T-cell (primary cell): Measurements from ENCODE around the gene FYN. TPM values are rescaled to one million over a fixed set of nuclear protein-coding genes. Genes with fewer than 3 reads are reported as not detected.
A peak's percentile ranks its signal among the peaks of the same experiment; 100 is the strongest.

Experiments used
- ATAC-seq, 4 experiments: fragments of 200-7000 bp in 3 of 4; fragments of 150-1000 bp in 1 of 4; cut with Tn5 transposase; replicated peaks in 1 of 4; 1 replicate in 3 of 4; 2 replicates in 1 of 4; pipeline ENCODE4 v1.10.0; 2021; ENCODE audit warnings: moderate library complexity in 3 of 4, mild to moderate bottlenecking in 2 of 4, moderate number of reproducible peaks in 1 of 4
- CTCF ChIA-PET, 2 donors: fragments of 300-600 bp; sonication (Branson Sonifier 250); formaldehyde crosslinking; loops; one replicate each; lab custom pipeline; 2022; ENCODE audit warnings: antibody characterized with exemption in 2 of 2; lab: Charles Lee
- POLR2A ChIA-PET, 2 donors: fragments of 300-600 bp; sonication (Branson Sonifier 250); formaldehyde crosslinking; loops; one replicate each; lab custom pipeline; 2022; ENCODE audit warnings: antibody characterized with exemption in 2 of 2; lab: Charles Lee
- DNase-seq, 35 experiments: peaks; one replicate each; pipeline versions ENCODE4 v3.0.0 to v3.0.0-alpha.2; 2013 to 2023
- H3K27ac ChIP-seq: one replicate; pipeline ENCODE4 v1.5.1; 2013; ENCODE audit warnings: low read length
- H3K27me3 ChIP-seq, 2 experiments: replicated peaks in 1 of 2; 1 replicate in 1 of 2; 2 replicates in 1 of 2; pipeline versions ENCODE4 v1.6.1 to v1.7.0; 2013; ENCODE audit warnings: low read length in 1 of 2, mixed read lengths in 1 of 2; ENCODE audit not compliant: control insufficient read depth in 2 of 2, insufficient read depth in 2 of 2; ENCODE audit errors: extremely low read depth in 1 of 2
- H3K36me3 ChIP-seq, 2 donors: 1 replicate in 1 of 2; 2 replicates in 1 of 2; pipeline versions ENCODE4 v1.6.1 to v1.7.0; 2013; ENCODE audit warnings: low read length in 1 of 2; ENCODE audit not compliant: control insufficient read depth in 2 of 2, insufficient read depth in 1 of 2; ENCODE audit errors: extremely low read depth in 1 of 2
- H3K4me1 ChIP-seq, 2 experiments: 1 replicate in 1 of 2; 2 replicates in 1 of 2; pipeline versions ENCODE4 v1.6.1 to v1.7.0; 2013; ENCODE audit warnings: low read length in 2 of 2, mixed read lengths in 1 of 2; ENCODE audit not compliant: insufficient read depth in 2 of 2, control insufficient read depth in 1 of 2; ENCODE audit errors: extremely low read depth in 1 of 2
- H3K4me3 ChIP-seq, 2 donors: 1 replicate in 1 of 2; 2 replicates in 1 of 2; pipeline versions ENCODE4 v1.5.1 to v1.7.0; 2013; ENCODE audit warnings: mild to moderate bottlenecking in 2 of 2, low read length in 1 of 2, moderate library complexity in 1 of 2; ENCODE audit not compliant: control insufficient read depth in 1 of 2; ENCODE audit errors: extremely low read depth in 1 of 2
- H3K9me3 ChIP-seq: 2 replicates; pipeline ENCODE4 v1.7.0; 2013
- H3K27ac Mint-ChIP-seq, 2 donors: one replicate each; pipeline ENCODE4 v1.8.0; 2020 to 2021; ENCODE audit warnings: mild to moderate bottlenecking in 2 of 2, mixed read lengths in 2 of 2
- H3K27me3 Mint-ChIP-seq, 2 donors: one replicate each; pipeline ENCODE4 v1.8.0; 2021 to 2022; ENCODE audit warnings: mixed read lengths in 2 of 2
- H3K36me3 Mint-ChIP-seq: one replicate; pipeline ENCODE4 v1.8.0; 2021; ENCODE audit warnings: mixed read lengths
- H3K4me1 Mint-ChIP-seq, 3 donors: one replicate each; pipeline ENCODE4 v1.8.0; 2020 to 2022; ENCODE audit warnings: mixed read lengths in 3 of 3, mild to moderate bottlenecking in 1 of 3
- H3K4me3 Mint-ChIP-seq, 3 donors: one replicate each; pipeline ENCODE4 v1.8.0; 2020 to 2022; ENCODE audit warnings: mild to moderate bottlenecking in 3 of 3, mixed read lengths in 3 of 3, moderate library complexity in 3 of 3
- H3K9me3 Mint-ChIP-seq, 3 donors: one replicate each; pipeline ENCODE4 v1.8.0; 2020 to 2022; ENCODE audit warnings: mixed read lengths in 3 of 3
- WGBS: methylation state at CpG from one replicate; pipeline ENCODE4 v1.1.5; 2013; ENCODE audit warnings: missing lambda C conversion rate; ENCODE audit not compliant: insufficient coverage; 5-methylcytosine and 5-hydroxymethylcytosine counted together
- total RNA-seq, 35 experiments: library from RNA in 6 of 35; stranded (reverse) in 6 of 35; fragments of 120-200 nt in 1 of 35; gene quantifications; one replicate each; pipeline versions ENCODE4 v1.2.1 to v1.2.4 and lab custom pipeline; 2013 to 2026

The FYN gene
- total RNA-seq, 5 donors from 2014 or later (not counting 1 experiment from before 2014, with no cell fraction given) = 466 to 573 (median 534) TPM

DNA sequence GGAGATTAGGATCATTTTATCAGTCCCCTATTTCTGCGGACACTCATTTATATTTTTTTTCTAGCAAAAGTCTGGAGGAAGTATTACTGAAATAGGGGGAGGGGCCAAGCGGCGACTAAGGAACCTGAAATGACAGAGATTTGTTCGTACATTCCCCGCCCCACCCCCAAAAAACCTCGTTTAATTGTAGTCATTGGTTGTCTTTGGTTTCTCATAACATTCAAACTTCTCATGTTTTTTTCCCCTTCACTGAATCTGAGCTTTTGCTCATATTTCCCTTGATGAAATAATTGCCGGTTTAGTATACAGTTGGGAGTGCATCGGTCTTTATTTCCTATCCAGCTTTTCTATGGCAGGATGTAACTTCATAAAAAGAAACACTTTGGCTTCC, 768 bp upstream of the FYN start:
- ChIA-PET POLR2A (interaction anchor here (0.7 to 1.8 kb wide), 11 partner anchors 30 to 201 kb away, joined by 3 to 11 read pairs (median 3); no protein-coding TSS in a partner anchor), CTCF (interaction anchor here (0.6 to 2.0 kb wide), 13 partner anchors 17 to 615 kb away, joined by 3 to 12 read pairs (median 4); a partner anchor contains a TSS)
- Mint-ChIP-seq H3K9me3 (no peaks in the 10 kb centered on the region), H3K36me3 (peaks cover under 1% of the 10 kb centered on the region), H3K4me3 (peak overlapping the region; percentile 94 to 96 (median 95)), H3K4me1 (peaks cover 35 to 43% (median 39%) of the 10 kb centered on the region in 3 donors), H3K27me3 (no peaks in the 10 kb centered on the region), H3K27ac (peak overlapping the region; percentile 91 to 96)
- no peaks in the 10 kb centered on the region for H3K27me3 ChIP-seq
- peak overlapping the region; percentile 72 for H3K27ac ChIP-seq
- peak overlapping the region; percentile 77 to 87 for H3K4me3 ChIP-seq
- DNase-seq (peak in 34 of 35 experiments; percentile 34 to 82 (median 70)), ATAC-seq (peak in 1 of 4 experiments; percentile 18)
- H3K9me3 ChIP-seq = no peaks in the 10 kb centered on the region
- H3K4me1 ChIP-seq = peaks cover 18 to 27% of the 10 kb centered on the region in 2 experiments
- H3K36me3 ChIP-seq = no peaks in the 10 kb centered on the region
- WGBS = no CpG with 5 or more reads among the region's 8 CpGs

DNA sequence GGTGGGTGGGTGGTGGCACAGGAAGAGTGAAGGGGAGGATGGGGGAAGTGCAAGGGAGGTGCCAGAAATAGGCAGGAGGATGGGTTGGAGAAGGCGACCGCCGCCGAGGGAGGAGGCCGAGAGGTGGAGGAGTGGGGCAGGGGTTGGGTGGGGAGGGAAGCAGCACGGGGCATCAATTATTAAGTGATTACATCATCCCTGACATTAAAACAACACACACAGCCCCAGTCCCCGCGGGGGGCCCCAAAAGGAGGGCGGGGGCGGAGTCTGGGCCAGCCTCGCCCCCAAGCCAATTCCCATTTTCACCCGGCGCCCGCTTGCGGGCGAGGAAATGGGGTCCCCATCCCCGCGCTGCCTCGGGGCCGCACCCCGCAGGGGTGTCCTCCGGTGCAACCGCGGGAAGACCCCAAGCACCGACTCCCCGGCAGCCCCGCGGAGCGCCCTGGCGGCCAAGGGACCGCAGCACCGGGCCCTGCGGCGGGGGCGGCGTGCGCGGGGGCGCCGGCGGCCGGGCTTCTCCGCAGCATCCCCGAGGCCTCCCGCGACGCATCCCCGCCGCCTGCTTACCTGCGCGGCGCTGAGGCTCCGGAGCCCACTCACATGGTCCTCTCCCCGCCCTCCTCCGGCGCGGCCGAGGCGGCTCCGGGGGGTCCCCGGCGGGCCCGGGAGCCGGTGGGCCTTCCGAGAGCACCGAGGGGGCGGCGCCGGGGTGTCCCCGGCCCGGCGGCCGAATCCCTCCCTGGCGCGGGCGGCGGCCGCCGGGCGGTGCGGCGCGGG, 663 bp downstream of the FYN start:
- peak overlapping the region; percentile 94 to 95 for H3K27ac Mint-ChIP-seq

GRCh38 chr6:111871725-111872400, 1.4 kb downstream of the FYN start:
- POLR2A ChIA-PET = interaction anchor here in 1 of 2 donors (0.6 to 1.2 kb wide), 2 partner anchors 17 to 108 kb away, joined by 4 to 7 read pairs; no protein-coding TSS in a partner anchor
- peaks cover 56 to 65% (median 60%) of the 10 kb centered on the region in 3 donors for H3K4me1 Mint-ChIP-seq

More for the DNA sequence above, 663 bp downstream of the FYN start:
- Mint-ChIP-seq H3K9me3 (no peaks in the 10 kb centered on the region), H3K36me3 (peaks cover 9% of the 10 kb centered on the region), H3K27me3 (no peaks in the 10 kb centered on the region), H3K4me1 (peaks cover 49 to 58% (median 53%) of the 10 kb centered on the region in 3 donors), H3K4me3 (peak overlapping the region; percentile 96 to 99 (median 98))
- ChIA-PET CTCF (interaction anchor here (0.6 to 1.9 kb wide), 9 partner anchors 16 to 614 kb away, joined by 3 to 6 read pairs (median 3); a partner anchor contains a TSS), POLR2A (interaction anchor here in 1 of 2 donors (0.6 to 1.8 kb wide), 4 partner anchors 29 to 202 kb away, joined by 3 to 11 read pairs (median 6); no protein-coding TSS in a partner anchor)
- H3K36me3 ChIP-seq = no peaks in the 10 kb centered on the region
- 0% methylated on average over 68 of the region's 83 CpGs for WGBS
- no peaks in the 10 kb centered on the region for H3K9me3 ChIP-seq
- H3K4me3 ChIP-seq = peak overlapping the region; percentile 77 to 93
- DNase-seq (peak; percentile 31 to 77 (median 63)), ATAC-seq (peak; percentile 15 to 33 (median 29))
- H3K27me3 ChIP-seq = no peaks in the 10 kb centered on the region
- peaks cover 27 to 41% of the 10 kb centered on the region in 2 experiments for H3K4me1 ChIP-seq
- peak overlapping the region; percentile 80 for H3K27ac ChIP-seq

DNA sequence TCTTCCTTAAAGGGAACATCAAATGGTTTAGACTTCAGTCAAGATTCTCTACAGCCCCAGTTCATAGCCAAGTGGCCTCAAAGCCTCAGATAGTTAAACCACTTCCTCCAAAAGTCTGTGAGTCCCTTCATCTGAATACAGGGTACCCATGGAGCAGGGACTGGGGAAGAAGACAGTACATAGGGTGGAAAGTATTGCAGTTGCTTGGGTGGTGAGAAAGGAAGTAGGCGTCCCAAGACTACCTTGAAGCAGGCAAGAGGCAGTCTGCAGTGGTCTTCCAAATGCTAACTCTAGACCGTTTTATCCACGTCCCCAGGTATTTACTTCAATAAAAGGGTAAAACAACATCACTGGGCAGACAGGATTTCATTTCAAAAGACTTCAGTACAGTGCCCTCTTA, 2.0 kb downstream of the FYN start:
- H3K9me3 ChIP-seq = no peaks in the 10 kb centered on the region
- H3K27me3 ChIP-seq = no peaks in the 10 kb centered on the region
- peaks cover 40 to 47% of the 10 kb centered on the region in 2 experiments for H3K4me1 ChIP-seq
- DNase-seq (peak in 14 of 35 experiments; percentile 4 to 65 (median 28)), ATAC-seq (peak in 3 of 4 experiments; percentile 5 to 24 (median 6))
- no peaks in the 10 kb centered on the region for H3K36me3 ChIP-seq
- H3K27me3 Mint-ChIP-seq = no peaks in the 10 kb centered on the region
- H3K4me3 ChIP-seq = peak overlapping the region; percentile 77 to 93
- peak overlapping the region; percentile 94 to 95 for H3K27ac Mint-ChIP-seq
- peak overlapping the region; percentile 96 to 99 (median 98) for H3K4me3 Mint-ChIP-seq
- no peaks in the 10 kb centered on the region for H3K9me3 Mint-ChIP-seq
- 0% methylated on average over 2 of the region's 3 CpGs for WGBS
- POLR2A ChIA-PET = interaction anchor here in 1 of 2 donors (1.2 kb wide), 1 partner anchor 16 kb away, joined by 4 read pairs; no protein-coding TSS in a partner anchor
- H3K36me3 Mint-ChIP-seq = peaks cover 12% of the 10 kb centered on the region
- peaks cover 63 to 71% (median 66%) of the 10 kb centered on the region in 3 donors for H3K4me1 Mint-ChIP-seq
- CTCF ChIA-PET = interaction anchor here in 1 of 2 donors (1.4 to 3.5 kb wide), 3 partner anchors 13 to 47 kb away, joined by 4 to 13 read pairs (median 5); no protein-coding TSS in a partner anchor
- H3K27ac ChIP-seq = peak overlapping the region; percentile 80

More at GRCh38 chr6:111871725-111872400, 1.4 kb downstream of the FYN start:
- 0% methylated on average over 5 of the region's 13 CpGs for WGBS
- Mint-ChIP-seq H3K4me3 (peak overlapping the region; percentile 96 to 99 (median 98)), H3K36me3 (peaks cover 12% of the 10 kb centered on the region), H3K27ac (peak overlapping the region; percentile 94 to 95), H3K9me3 (no peaks in the 10 kb centered on the region), H3K27me3 (no peaks in the 10 kb centered on the region)
- Histone ChIP-seq H3K27me3 (no peaks in the 10 kb centered on the region), H3K27ac (peak overlapping the region; percentile 80), H3K9me3 (no peaks in the 10 kb centered on the region), H3K4me3 (peak overlapping the region; percentile 77 to 93), H3K36me3 (no peaks in the 10 kb centered on the region), H3K4me1 (peaks cover 33 to 43% of the 10 kb centered on the region in 2 experiments)
- no peak for ATAC-seq
- CTCF ChIA-PET = interaction anchor here (0.6 to 3.5 kb wide), 3 partner anchors 28 to 96 kb away, joined by 3 to 13 read pairs (median 6); no protein-coding TSS in a partner anchor
- peak in 23 of 35 experiments; percentile 16 to 53 (median 33) for DNase-seq

- POLR2A ChIA-PET = interaction anchor here (0.6 to 1.2 kb wide), 4 partner anchors 16 to 119 kb away, joined by 3 to 6 read pairs (median 4); no protein-coding TSS in a partner anchor
Observed at GRCh38 chr6:111870742-111871064, 2.5 kb downstream of the FYN start.

More at GRCh38 chr6:111870742-111871064, 2.5 kb downstream of the FYN start:
- Histone ChIP-seq H3K36me3 (no peaks in the 10 kb centered on the region), H3K27ac (peak overlapping the region; percentile 80), H3K9me3 (no peaks in the 10 kb centered on the region), H3K4me3 (peak overlapping the region; percentile 77 to 93), H3K4me1 (peaks cover 42 to 51% of the 10 kb centered on the region in 2 experiments), H3K27me3 (no peaks in the 10 kb centered on the region)
- CTCF ChIA-PET = interaction anchor here in 1 of 2 donors (0.5 to 3.5 kb wide), 10 partner anchors 12 to 136 kb away, joined by 3 to 13 read pairs (median 4); no protein-coding TSS in a partner anchor
- Mint-ChIP-seq H3K4me1 (peaks cover 68 to 76% (median 68%) of the 10 kb centered on the region in 3 donors), H3K9me3 (no peaks in the 10 kb centered on the region), H3K36me3 (peaks cover 12% of the 10 kb centered on the region), H3K27me3 (no peaks in the 10 kb centered on the region), H3K4me3 (peak overlapping the region; percentile 96 to 99 (median 98)), H3K27ac (peak overlapping the region; percentile 80 to 94)
- no CpG with 5 or more reads among the region's 4 CpGs for WGBS
- ATAC-seq (no peak), DNase-seq (no peak)
